Loucy (cell line): Measurements from ENCODE around the gene SLC39A2.

Experiments used
- H2AFZ ChIP-seq: fragments of 200-600 bp; sonication (generic); 2 replicates; pipeline ENCODE4 v1.6.0; 2016; ENCODE audit warnings: antibody characterized with exemption, mild to moderate bottlenecking, low read length, moderate library complexity
- H3F3A ChIP-seq: fragments of 200-600 bp; 2 replicates; pipeline ENCODE4 v1.6.0; 2016; ENCODE audit warnings: antibody characterized with exemption, low read depth, mild to moderate bottlenecking
- H3K27me3 ChIP-seq: fragments of 200-600 bp; sonication (generic); 2 replicates; pipeline ENCODE4 v1.6.1; 2014; ENCODE audit warnings: low read length, mild to moderate bottlenecking; ENCODE audit not compliant: insufficient read depth, poor library complexity, severe bottlenecking
- H3K36me3 ChIP-seq: fragments of 200-600 bp; sonication (generic); 2 replicates; pipeline ENCODE4 v1.6.1; 2016; ENCODE audit warnings: low read length; ENCODE audit not compliant: insufficient read depth
- H3K4me1 ChIP-seq: fragments of 200-600 bp; sonication (generic); 2 replicates; pipeline ENCODE4 v1.5.1; 2014; ENCODE audit warnings: low read length, mild to moderate bottlenecking; ENCODE audit not compliant: insufficient read depth, poor library complexity, severe bottlenecking
- H3K4me2 ChIP-seq: fragments of 200-600 bp; sonication (generic); 2 replicates; pipeline ENCODE4 v1.6.0; 2014; ENCODE audit warnings: antibody characterized with exemption, low read length, low read depth, mild to moderate bottlenecking; ENCODE audit not compliant: poor library complexity, severe bottlenecking
- H3K4me3 ChIP-seq: fragments of 200-600 bp; sonication (generic); 2 replicates; pipeline ENCODE4 v1.5.1; 2014; ENCODE audit warnings: low read length, mild to moderate bottlenecking, mixed read lengths; ENCODE audit not compliant: poor library complexity, severe bottlenecking
- H3K79me2 ChIP-seq: fragments of 200-600 bp; sonication (generic); 2 replicates; pipeline ENCODE4 v1.6.1; 2014; ENCODE audit warnings: low read length; ENCODE audit not compliant: insufficient read depth
- H3K9ac ChIP-seq: fragments of 200-600 bp; sonication (generic); 2 replicates; pipeline ENCODE4 v1.6.0; 2014; ENCODE audit warnings: mild to moderate bottlenecking, low read depth, low read length, moderate library complexity; ENCODE audit not compliant: poor library complexity, severe bottlenecking
- H3K9me2 ChIP-seq: fragments of 200-600 bp; sonication (generic); replicated peaks from 2 replicates; pipeline ENCODE4 v1.6.1; 2016; ENCODE audit warnings: low read depth, low read length, mixed read lengths
- H3K9me3 ChIP-seq: fragments of 200-600 bp; sonication (generic); 2 replicates; pipeline ENCODE4 v1.6.1; 2014; ENCODE audit warnings: mild to moderate bottlenecking, antibody characterized with exemption, low read length, low read depth; ENCODE audit not compliant: insufficient read depth
- H4K20me1 ChIP-seq: fragments of 200-600 bp; sonication (generic); 2 replicates; pipeline ENCODE4 v1.6.0; 2014; ENCODE audit warnings: antibody characterized with exemption, low read length, mild to moderate bottlenecking; ENCODE audit not compliant: insufficient read depth, poor library complexity, severe bottlenecking
- CTCF ChIP-seq: fragments of 200-600 bp; sonication (generic); conservative IDR thresholded peaks from 2 replicates; pipeline ENCODE4 v1.5.1; 2014; ENCODE audit warnings: mild to moderate bottlenecking, antibody characterized with exemption, low read length
- EZH2phosphoT487 ChIP-seq: fragments of 200-600 bp; IDR thresholded peaks from 2 replicates; pipeline ENCODE4 v1.6.1; 2018; ENCODE audit warnings: antibody characterized with exemption, mild to moderate bottlenecking, moderate library complexity, borderline replicate concordance

Gene SLC39A2

DNA sequence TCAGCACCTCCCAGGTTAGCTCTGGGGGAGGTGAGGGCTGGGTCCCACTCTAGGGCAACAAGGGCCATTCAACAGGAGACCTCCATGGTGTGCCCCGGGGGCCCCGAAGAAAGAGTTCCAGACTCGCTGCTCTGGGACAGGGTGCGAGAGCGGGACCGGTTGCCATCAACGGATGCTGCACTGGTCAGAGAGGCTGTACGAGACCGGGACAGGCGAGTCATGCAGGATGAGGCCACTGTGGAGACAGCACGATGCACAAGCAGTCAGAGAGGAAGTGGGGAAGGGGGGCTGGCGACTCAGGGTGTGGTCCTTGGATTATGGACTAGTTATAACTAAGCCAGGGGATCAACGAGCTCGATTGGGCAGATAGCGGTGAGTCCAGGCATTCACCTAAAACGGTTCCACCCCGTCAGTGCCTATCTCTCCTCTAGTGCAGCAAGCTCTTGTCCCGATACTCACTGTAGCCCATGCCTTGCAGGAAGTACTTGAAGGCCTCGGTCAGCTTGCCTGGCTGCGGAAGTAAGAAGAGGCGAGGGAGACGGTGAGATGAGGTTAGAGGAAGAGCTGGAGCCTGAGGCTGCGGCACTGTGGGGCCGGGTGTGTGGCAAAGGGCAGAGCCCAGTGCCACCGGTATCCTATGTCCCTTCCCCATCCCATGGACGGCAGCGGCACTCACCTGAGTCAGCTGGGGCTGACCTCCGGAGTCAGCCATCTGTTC is 18.6 kb downstream of the SLC39A2 start:
- Histone ChIP-seq H2AFZ (no peak overlapping the region), H3K36me3 (no peaks in the 10 kb centered on the region), H3K9me3 (no peaks in the 10 kb centered on the region), H3K4me2 (no peak overlapping the region), H3K4me1 (no peaks in the 10 kb centered on the region), H3K9ac (no peak overlapping the region), H4K20me1 (no peaks in the 10 kb centered on the region), H3K27me3 (no peaks in the 10 kb centered on the region), H3K4me3 (no peak overlapping the region), H3K79me2 (no peaks in the 10 kb centered on the region), H3K9me2 (no peaks in the 10 kb centered on the region), H3F3A (no peaks in the 10 kb centered on the region)
- TF ChIP-seq CTCF (no peak), EZH2phosphoT487 (no peak)

DNA sequence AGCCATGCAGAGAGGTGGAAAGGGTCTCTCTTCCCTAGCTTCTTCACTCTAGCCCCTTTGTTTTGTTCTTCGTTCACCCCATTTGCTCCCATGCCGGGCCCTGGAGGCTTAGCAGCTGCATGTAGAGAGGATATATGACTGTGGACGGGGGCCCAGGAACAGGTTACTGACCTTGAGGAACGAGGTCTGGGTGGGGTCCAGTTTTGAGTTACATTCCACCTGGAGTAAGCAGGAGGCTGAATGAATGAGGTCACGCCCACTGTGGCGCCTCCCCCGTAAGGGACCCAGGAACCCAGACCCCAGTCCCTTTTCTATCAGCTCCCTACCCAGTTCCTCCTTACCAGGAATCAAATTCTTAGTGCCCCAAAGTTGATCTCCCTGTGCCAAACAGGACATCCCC is 19.2 kb downstream of the SLC39A2 start:
- no peak overlapping the region for H3K4me2 ChIP-seq
- no peaks in the 10 kb centered on the region for H3K36me3 ChIP-seq

DNA sequence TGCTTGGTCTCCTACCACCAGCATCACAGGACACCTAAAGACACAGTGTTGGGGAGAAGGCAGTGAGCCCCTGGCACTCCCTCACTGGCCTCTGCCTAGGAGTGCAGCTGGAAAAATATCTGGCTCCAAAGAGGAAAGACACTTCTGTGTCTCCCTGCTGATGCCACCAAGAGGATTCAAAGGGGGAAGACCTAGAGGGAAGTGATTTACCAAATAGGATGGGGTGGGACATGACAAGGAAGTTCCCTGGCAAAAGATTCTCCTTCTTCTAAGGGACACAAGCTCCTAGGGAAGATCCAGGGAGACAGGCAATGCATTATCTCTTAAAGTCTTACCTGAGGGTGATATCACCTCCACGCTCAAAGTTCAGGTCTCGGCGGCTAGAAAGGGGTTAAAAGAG is 19.7 kb downstream of the SLC39A2 start:
- H3F3A ChIP-seq = no peaks in the 10 kb centered on the region
- no peaks in the 10 kb centered on the region for H3K9me3 ChIP-seq
- no peaks in the 10 kb centered on the region for H3K27me3 ChIP-seq
- no peak overlapping the region for H3K4me3 ChIP-seq
- no peak overlapping the region for H3K9ac ChIP-seq
- no peaks in the 10 kb centered on the region for H4K20me1 ChIP-seq
- peaks cover 3% of the 10 kb centered on the region for H3K4me1 ChIP-seq
- no peaks in the 10 kb centered on the region for H3K79me2 ChIP-seq
- no peak overlapping the region for H2AFZ ChIP-seq
- no peak for TF ChIP-seq EZH2phosphoT487
- no peak for TF ChIP-seq CTCF
- H3K9me2 ChIP-seq = no peaks in the 10 kb centered on the region
- no peaks in the 10 kb centered on the region for H3K36me3 ChIP-seq
- no peak overlapping the region for H3K4me2 ChIP-seq

More for the DNA sequence above, 19.2 kb downstream of the SLC39A2 start:
- no peaks in the 10 kb centered on the region for H3K9me3 ChIP-seq
- TF ChIP-seq CTCF (no peak), EZH2phosphoT487 (no peak)
- no peak overlapping the region for H3K4me3 ChIP-seq
- H3K9me2 ChIP-seq = no peaks in the 10 kb centered on the region
- no peak overlapping the region for H2AFZ ChIP-seq
- H3K4me1 ChIP-seq = no peaks in the 10 kb centered on the region
- no peak overlapping the region for H3K9ac ChIP-seq
- H3F3A ChIP-seq = no peaks in the 10 kb centered on the region
- no peaks in the 10 kb centered on the region for H3K27me3 ChIP-seq
- no peaks in the 10 kb centered on the region for H3K79me2 ChIP-seq
- H4K20me1 ChIP-seq = no peaks in the 10 kb centered on the region
